Lung microvascular endothelial cell (primary cell): ENCODE data around the gene TMA7. TPM values are rescaled to one million over a fixed set of nuclear protein-coding genes. Genes with fewer than 3 reads are reported as not detected.
"Not testable (repeated sequence)": the region's sequence is repeated elsewhere in the genome, so short reads cannot be mapped to it uniquely, and the experiment has no call there.

Experiments used
- DNase-seq, 2 donors: peaks; one replicate each; pipeline versions ENCODE4 v3.0.0 to v3.0.0-alpha.2; 2010; ENCODE audit warnings: low read depth in 2 of 2
- total RNA-seq: library from RNA; depleted of rRNA; stranded (reverse); fragments of >200 nt; gene quantifications from 2 replicates; pipeline ENCODE4 v1.2.1, GENCODE V29; 2014

The TMA7 gene
- total RNA-seq, result 237 and 246 TPM in 2 replicates

DNA sequence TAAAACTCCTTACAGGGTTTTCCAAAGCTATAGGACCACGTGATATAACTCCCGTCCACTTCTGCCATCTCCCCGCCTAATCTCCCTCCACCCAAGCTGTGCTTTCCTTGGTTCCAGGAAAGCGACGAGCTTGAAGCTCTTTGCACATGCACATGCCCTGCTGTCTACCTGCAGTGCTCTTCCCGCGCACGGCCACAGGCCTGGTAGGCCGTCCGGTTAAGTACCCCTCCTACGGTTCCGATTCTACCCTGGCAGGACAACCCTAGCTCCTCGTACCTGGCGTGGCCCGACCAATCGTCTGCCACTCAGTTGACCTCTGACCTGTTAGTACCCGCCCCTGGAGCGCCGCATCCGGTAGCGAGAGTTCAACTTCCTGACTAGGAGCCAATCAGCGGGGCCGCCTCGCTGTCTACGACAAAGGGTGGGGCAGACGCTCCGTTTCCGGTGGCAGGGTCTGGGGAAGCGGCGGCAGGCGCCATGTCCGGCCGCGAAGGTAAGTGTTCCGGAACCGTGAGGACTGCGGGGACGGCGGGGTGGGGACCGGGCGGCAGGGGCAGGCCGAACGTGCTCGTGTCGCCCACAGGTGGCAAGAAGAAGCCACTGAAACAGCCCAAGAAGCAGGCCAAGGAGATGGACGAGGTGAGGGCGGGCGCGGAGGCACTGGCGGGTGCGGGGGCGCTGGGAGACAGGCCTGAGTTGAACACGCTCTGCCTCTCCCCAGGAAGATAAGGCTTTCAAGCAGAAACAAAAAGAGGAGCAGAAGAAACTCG is at the start of gene TMA7, which contains the start of gene CCDC51:
Gene TMA7, plus strand, starts transcription at position 438 of the 770 bp plus-strand sequence. Its CDS starts 40 bp downstream, at position 478.
Gene CCDC51, minus strand, starts transcription at position 300 of the 770 bp plus-strand sequence. CDS start 4,991 bp downstream, outside the sequence.
- peak; percentile 96 to 97 for DNase-seq

DNA sequence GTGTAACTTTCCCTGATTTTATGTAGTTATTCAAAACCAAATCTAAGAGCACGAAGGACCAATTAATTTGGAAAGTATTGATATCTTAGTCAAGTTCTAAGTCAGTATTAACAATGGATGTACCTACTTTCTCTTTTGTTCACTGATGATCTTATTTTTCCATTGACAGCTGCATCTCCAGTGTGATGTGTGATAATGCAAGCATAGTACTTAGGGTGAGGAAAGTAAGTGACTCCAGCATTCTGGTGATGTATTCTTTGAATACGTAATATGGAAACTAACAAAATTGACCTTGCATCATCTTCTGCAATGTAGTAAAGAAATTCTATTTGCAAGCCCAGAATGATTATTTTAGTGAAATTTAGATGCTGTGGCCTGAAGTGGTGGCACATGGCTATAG is 45.7 kb upstream of the TMA7 start:
- DNase-seq, result no peak

DNA sequence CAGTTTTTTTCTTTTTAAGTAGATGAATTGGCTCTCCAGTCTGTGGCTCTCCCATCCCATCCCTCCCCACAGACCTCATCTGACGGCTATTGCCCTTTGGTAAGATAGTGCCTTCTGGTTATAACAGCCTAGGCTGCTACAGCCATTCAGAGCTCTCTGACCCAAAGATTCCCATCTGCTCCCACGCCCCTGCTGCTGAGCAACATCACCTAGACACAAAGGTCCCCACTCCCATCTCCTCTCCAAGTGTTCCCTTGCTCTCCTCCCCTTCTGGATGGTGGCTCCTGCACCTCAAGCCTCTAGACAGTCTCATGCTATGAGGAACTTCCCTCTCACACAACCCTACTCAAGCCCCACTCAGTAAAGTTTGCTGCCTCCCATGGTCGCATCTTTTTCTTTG is 44.3 kb upstream of the TMA7 start:
- no peak for DNase-seq

DNA sequence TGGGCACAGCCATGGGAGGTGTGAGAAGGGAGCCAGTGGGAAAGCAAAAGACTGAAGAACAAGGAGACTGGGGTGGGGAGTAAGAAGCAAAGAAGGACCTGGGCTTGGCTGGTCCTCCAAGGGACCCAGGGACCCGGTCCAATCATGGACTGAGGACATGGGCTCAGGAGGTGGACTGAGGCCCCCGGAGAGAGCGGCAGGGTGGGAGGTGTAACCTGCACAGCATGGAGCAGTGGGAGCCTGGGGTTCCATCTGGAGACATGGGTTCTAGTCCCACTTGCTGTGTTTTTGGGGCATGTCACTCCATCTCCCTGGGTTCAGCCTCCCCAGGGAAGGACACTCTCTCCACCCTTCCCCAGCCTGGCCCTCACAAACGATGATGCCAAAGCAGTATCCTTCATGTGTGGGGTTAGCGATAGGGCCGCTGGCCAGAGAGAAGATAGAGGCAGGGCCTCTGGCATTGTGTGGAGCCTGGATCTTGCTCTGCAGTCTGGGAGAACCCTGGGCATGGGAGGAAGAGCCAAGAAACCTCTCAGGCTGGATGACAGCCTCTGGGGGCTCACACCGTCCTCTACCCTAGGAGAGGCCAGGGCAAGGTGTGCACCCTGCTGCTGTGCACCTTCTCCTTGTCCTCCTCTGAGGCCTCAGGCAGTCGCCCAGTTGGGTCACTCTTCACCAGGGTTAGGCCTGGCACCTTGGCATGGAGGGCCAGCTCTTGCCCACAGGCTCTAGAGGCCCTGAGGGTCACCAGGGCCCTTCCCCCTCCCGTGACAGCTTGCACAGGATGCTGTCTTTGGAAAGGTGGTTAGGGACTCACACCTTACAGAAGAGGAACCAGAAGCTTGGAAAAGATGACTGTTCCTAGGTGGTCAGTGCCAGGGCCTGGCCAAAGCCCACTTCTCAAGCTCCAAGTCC is 42.0 kb upstream of the TMA7 start:
- DNase-seq, result no peak

DNA sequence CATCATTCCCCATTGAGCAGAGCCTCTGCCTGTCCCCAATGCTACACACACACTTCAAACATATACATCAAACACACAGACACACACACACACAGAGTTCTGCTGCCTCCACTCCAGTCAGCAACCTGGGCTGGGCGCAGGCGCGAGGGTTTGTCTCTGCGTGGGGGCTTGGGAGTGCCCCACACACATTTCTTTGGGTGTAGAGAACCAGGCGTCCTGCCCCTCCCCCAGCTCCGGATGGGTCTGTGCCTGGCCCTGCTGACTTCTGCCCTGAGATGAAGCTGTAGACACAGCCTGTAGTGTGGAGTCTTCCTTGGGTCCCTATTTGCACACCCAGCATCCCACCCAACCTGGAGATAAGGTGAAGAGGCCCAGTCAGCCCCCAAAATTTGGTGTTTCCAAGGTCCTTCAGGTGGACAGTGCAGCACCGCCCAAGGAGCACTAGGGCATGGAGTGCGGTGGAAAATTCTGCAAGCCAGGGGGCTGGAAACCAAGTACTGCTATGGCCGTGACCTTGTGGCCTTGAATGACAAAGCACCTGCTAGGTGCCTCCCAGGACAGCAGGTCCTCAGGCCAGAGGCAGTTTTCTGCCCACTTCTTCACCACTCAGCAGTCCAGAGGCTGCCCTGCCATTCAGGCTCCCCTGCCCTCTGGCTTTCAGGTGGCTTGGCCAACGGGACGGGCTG is 41.2 kb upstream of the TMA7 start:
- no peak for DNase-seq

DNA sequence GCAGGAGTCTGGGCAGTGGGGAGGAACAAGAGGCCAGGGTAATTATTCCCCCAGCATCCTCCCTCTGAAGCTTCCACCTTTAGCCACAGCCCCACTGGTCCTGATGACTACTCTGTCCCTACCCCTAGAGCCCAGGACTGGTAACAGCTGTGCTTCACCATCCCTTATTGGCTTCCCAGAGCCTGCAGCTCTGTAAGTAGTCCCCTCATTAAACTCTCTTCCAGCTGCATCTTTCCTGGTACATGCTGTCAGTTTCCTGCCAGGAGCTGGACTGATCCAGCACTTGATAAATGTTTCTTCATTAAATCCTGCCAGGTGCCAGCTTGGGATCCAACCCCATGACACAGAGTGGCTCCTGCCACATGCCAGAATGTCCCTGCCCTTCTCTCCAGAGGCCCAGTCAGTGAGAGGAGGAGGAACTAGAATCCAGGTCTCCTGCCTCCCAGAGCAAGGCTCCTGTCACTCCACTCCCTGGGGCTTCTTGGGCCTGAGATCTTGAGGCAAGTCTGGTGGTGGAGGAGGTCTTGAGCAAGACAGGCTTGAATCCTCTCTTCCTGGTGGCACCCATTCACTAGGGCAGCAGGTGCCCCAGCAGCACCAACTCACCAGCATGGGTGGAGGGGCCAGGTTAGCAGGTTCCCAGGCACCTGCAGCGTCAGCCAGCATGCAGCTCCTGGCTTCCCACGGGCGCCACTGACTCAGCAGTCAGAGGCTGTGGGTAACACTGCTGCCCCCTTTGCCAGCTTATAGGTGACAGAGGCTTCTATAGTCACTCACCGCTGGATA is 40.5 kb upstream of the TMA7 start:
- DNase-seq, result no peak

DNA sequence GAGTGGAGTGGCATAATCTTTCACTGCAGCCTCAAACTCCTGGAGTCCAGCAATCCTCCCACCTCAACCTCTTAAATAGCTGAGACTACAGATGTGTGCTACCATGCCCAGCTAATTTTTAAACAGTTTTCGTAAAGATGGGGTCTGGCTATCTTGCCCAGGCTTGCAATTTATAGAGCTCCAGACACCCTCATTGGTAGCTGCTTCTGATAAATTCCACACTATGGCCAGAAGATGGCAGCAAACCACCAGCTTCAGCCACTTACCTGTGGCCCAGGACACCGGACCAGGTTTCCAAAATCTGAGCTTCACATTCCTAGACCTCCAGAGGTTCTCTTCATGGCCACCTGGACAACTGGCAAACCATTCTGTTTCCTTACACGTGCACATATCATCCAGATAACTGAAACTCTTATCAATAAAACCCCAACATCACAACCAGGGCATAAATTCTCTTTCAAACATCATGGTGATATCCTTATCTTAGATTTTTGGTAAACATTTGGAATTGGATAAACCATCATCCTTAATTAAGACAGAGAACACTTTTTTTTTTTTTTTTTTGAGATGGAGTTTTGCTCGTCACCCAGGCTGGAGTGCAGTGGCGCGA is 39.1 kb upstream of the TMA7 start:
- DNase-seq, result peak; percentile 61 to 79

DNA sequence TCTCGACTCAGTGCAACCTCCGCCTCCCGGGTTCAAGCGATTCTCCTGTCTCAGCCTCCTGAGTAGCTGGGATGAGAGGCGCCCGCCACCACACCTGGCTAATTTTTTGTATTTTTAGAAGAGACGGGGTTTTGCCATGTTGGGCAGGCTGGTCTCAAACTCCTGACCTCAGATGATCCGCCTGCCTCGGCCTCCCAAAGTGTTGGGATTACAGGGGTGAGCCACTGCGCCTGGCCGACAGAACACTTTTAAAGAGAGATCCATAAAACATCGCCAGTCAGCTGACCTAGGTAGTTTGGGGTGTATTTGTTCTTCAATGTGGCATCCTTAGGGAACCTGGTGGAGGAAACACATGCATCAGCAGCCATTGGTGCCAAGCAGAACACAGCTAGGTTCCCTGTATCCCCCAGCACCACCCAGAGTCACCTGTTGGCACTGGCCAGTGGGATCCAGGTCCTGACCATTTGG is 38.6 kb upstream of the TMA7 start:
- DNase-seq, result not testable (repeated sequence)

DNA sequence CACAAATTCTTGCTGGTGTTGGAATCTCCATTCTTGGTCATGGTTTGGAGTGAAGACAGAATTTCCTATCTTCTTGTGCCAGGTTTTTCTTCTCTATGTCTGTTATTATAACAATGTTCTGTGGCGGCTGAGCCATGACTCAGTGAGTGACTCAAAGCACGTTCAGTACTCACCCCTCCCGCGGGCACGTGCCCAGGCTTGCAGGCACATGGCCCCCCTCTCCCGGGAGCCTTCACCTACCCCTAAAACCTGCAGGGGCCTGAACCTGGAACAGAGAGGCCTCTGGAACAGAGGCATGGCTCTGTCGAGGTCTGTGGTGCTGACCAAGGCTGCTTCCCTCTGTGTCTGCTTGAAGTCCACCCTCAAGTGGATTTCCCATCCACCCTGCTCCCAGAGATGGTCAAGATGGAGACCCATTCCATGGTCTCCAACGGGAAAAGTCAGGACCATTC is 37.8 kb upstream of the TMA7 start:
- peak; percentile 85 for DNase-seq

DNA sequence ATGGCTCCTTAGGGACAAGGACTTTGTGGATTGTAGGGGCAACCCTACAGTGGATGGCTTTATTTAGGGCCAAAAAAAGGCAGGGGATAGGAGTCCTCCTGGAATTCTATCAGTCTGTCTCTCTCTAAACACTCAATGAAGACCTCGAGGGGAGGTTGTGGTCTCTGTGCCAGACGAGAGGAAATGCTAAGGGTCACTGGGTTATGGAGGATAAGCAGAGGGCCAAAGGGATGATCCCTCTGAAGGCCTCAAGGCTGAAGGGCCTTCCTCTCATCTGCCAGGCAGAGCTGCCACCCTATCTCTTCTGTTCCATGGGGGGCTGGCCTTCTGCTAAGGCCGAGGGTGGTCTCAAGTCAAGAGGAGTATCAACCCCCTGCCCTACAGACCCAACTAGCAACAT is 37.1 kb upstream of the TMA7 start:
- DNase-seq, result no peak

DNA sequence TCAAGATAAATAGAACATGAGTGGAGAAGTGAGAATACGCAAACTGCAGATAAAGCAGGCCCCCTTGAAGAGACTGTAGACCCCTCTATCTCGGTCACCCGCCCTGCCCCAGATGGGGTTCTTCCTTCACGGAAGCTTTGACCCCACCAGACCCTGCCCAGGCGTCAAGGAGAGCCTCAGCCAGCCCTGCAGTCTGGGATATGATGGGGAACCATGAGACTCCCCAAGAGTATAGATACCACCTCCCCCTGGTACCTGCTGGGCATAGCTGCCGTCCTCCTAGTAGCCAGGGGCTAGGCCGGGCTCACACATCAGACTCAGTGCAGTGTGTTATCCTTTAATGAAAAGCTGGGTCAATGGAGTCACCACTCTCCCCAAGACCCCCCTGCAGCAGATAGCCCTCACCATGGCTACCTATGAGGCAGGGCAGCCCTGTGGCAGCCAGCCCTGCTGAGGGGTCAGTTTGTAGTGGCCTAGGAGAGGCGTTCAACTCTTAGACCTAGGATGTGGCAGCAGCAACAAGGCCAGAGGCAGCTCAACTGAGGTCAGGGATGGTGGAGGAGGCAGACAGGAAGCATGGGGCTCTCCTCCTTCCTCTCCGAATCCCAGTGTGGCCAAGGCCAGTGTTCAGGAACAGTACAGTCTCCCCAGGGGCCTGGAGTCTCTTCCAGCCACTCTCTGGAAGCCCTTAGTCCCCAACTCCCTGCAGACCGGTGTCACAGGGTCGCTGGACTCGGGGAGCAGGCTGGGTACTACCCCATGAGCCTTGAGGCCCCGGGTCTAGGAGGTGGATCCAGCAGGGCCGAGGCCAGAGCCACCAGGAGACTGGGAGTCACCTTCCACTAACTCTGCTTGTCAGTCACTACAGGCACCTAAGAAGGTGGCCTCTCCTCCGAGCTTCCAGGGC is 36.3 kb upstream of the TMA7 start:
- no peak for DNase-seq

DNA sequence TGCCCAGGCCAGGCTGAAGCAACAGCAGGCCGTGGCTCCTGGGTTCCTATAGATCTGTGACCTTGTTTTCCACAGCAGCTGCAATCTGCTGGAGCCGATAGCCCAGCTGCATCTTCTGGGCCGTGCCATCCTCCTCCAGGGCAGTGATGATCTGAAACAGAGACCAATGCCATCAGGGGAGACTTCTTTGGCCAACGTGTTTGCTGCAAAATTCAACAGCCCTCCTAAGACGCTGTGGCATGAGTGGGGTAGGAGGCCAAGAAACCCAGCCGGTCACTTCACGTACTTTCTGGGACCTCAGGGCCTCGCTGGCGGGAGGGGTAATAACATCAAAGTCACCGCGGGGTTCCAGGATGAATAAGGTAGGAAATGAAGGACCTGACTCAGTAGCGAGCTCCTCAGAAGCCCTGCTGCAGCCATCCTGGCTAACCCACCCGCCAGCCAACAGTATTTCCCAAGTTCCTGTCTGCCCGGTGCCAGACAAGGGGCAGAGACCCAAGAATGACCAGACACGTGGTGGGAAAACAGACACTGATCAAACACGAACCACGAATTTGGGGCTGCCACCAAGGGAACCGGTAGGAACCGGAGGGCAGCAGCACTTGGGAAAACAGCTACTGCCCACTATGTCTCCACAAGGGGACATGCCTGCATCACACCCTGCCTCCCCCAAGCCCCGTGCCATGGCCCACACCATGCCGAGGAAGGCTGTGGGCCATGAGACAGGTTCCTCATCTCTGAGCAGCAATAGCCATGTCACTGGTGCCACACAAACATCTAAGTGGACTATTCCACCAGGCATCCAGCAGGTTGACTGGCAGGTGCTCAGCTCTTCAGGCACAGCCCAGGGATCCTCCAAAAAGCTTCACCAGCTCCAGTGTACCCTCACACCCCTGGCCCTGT is 35.4 kb upstream of the TMA7 start:
- no peak for DNase-seq

DNA sequence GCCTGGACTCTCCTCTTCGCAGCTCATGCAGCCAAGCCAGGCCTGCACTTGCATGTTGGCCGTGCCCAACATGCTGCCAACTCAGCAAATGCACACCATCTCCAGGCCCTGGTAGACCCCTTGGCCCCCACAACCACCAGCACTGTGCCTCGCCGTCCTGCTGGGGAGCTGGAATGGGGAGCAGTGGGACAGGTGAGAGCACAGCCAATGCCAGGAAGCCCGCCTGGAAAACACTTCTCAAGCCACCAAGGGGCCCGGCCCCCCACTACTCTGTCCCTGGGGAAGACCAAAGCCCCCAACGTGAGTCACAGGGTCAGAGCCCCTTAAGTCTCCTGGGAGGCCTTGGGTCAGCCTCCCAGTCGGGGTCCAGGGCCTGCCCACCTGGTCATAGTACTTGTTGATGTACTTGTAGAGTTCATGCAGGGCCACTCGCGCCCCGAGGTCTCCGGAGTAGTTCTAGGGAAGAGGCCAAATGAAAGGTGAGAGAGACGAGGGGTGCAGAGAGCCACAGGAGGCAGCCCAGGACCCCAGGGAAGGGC is 34.6 kb upstream of the TMA7 start:
- DNase-seq, result no peak

DNA sequence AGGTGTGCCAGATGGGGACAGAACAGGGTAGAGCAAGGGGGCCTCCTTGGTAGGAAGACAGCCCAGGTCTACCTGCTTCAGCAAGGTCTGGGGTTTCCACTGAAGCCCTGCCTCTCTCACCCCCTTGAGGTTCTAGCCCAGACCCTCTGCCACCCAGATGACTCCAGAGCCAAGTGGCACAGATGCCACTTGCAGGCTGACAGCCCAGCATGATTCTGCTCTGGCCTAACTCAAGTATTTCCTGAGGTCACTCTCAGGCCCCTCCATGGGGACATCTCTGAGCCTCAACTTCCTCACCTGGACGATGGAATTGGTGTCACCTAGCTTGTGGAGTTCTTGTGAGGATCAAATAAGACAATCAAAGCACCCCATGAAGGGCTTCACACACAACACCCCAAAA is 34.1 kb upstream of the TMA7 start:
- DNase-seq, result no peak

DNA sequence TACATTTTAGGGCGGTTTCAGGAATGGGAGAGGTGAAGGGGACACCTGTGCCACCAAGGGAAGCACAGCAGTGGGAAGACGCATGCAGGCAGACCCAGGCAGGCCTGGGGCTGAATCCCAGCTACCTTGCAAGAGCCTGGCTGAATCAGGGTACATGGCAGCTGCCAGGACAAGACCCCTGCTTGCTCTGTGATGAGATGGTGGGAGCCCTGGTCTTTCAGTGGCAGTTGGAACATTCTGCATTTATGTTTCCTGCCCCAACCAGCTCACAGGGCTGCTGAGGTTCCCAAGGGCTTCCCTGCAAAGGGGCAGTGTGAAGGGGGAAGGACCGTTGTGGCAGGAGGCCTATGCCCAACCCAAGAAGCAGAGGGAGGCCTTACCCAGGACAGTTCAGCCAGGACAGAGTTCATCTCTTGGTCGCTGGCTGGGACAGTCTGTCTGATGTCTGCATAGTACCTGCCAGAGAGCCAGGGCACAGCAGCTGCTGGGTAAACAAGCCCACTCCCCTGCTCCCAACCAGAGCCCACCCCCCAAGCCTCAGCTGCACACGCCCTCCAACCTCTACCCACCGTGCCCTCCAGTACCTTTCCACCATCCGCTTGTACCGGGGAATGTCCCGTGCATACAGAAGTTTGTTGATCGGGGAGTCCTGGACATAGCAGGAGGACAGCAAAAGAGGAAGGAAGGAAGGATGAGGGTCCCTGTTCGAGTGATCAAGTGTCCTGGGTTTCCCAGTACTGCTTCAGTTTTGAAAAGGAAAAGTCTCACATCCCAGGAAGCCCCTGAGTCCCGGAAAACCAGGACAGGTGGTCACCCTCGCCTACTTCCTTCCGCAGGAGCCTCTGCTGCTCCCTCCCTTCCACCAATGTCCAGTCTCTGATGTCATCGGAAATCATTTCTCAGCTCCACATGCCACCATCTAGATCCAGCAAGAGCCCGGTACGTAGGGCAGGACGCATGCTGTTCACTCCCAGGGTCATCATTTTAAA is 33.3 kb upstream of the TMA7 start:
- peak in 1 of 2 donors; percentile 66 for DNase-seq

DNA sequence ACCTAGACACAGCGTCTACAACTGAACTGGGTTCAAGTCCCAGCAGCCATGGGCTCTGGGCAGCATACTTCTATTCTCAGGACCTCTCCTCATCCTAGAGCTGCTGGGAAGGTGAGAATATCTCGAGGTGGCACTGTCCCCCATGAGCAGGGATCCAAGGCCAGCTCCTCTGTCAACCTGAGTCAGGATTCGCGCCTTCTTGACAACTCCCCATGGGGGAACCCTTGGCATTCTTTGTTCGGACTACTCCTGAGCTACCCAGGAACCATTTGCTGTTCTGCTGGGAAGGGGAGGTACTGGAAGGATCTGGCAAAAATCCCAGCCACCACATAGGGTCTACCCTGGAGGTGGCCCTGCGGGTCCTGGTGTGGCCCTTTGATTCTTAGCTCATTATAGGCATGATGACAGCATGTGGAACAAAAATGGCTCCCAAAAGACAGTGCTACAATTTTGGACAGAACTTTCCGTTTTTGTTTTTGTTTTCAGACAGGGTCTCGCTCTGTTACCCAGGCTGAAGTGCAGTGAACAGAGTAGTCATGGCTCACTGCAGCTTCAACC is 32.4 kb upstream of the TMA7 start:
- DNase-seq, result no peak
